Keratinocyte (primary cell): ENCODE results near the gene CELA1. TPM values are rescaled to one million over a fixed set of nuclear protein-coding genes. Genes with fewer than 3 reads are reported as not detected.

ENCODE experiments used
- DNase-seq: peaks from one replicate; pipeline ENCODE4 v3.0.0-alpha.2; 2011; ENCODE audit warnings: low read depth, missing footprints, low spot score
- FAIRE-seq: peaks from 2 replicates; lab custom pipeline; 2011; peaks lifted over from hg19 to GRCh38; lab: Jason Lieb, UNC
- H2AFZ ChIP-seq: 2 replicates; pipeline ENCODE4 v1.6.0; 2012; ENCODE audit warnings: low read length, control low read depth, inconsistent platforms; ENCODE audit not compliant: control insufficient read depth
- H3K27ac ChIP-seq: 2 replicates; pipeline ENCODE4 v1.5.1; 2011; ENCODE audit warnings: low read length; ENCODE audit not compliant: control insufficient read depth, insufficient read depth
- H3K27me3 ChIP-seq: 3 replicates; pipeline ENCODE4 v1.6.0; 2011; ENCODE audit warnings: low read length; ENCODE audit not compliant: control insufficient read depth, insufficient read depth; ENCODE audit errors: extremely low read depth
- H3K36me3 ChIP-seq, 2 experiments: 2 replicates in 1 of 2; 3 replicates in 1 of 2; pipeline ENCODE4 v1.5.1; 2011; ENCODE audit warnings: low read length in 2 of 2, mild to moderate bottlenecking in 1 of 2; ENCODE audit not compliant: control insufficient read depth in 2 of 2, insufficient read depth in 2 of 2; ENCODE audit errors: extremely low read depth in 1 of 2
- H3K4me1 ChIP-seq: 3 replicates; pipeline ENCODE4 v1.5.1; 2011; ENCODE audit warnings: low read length; ENCODE audit not compliant: control insufficient read depth, insufficient read depth; ENCODE audit errors: extremely low read depth
- H3K4me2 ChIP-seq: 3 replicates; pipeline ENCODE4 v1.6.0; 2011; ENCODE audit warnings: low read depth, low read length; ENCODE audit not compliant: control insufficient read depth, insufficient read depth; ENCODE audit errors: extremely low read depth
- H3K4me3 ChIP-seq, 3 experiments: fragments of 200-600 bp in 1 of 3; sonication (generic) in 1 of 3; 2 replicates in 2 of 3; 3 replicates in 1 of 3; pipeline ENCODE4 v1.5.1; 2011 to 2016; ENCODE audit warnings: low read length in 3 of 3, mild to moderate bottlenecking in 3 of 3, control low read depth in 2 of 3, inconsistent platforms in 1 of 3, low read depth in 1 of 3, mixed read lengths in 1 of 3, mixed run types in 1 of 3, moderate library complexity in 1 of 3; ENCODE audit not compliant: control insufficient read depth in 2 of 3, insufficient read depth in 2 of 3; ENCODE audit errors: extremely low read depth in 1 of 3
- H3K79me2 ChIP-seq: 2 replicates; pipeline ENCODE4 v1.6.0; 2012; ENCODE audit warnings: low read length; ENCODE audit not compliant: control insufficient read depth, insufficient read depth
- H3K9ac ChIP-seq: 3 replicates; pipeline ENCODE4 v1.6.0; 2011; ENCODE audit warnings: low read length; ENCODE audit not compliant: control insufficient read depth, insufficient read depth; ENCODE audit errors: extremely low read depth
- H3K9me1 ChIP-seq: 3 replicates; pipeline ENCODE4 v1.6.0; 2011; ENCODE audit warnings: low read length; ENCODE audit not compliant: control insufficient read depth, insufficient read depth; ENCODE audit errors: extremely low read depth
- H3K9me3 ChIP-seq: 2 replicates; pipeline ENCODE4 v1.5.1; 2012; ENCODE audit warnings: low read depth, low read length; ENCODE audit not compliant: control insufficient read depth
- H4K20me1 ChIP-seq: 3 replicates; pipeline ENCODE4 v1.6.0; 2011; ENCODE audit warnings: low read length; ENCODE audit not compliant: control insufficient read depth, insufficient read depth; ENCODE audit errors: extremely low read depth
- EZH2 ChIP-seq: IDR thresholded peaks from one replicate; pipeline ENCODE4 v1.6.1; 2012; ENCODE audit warnings: inconsistent platforms, mild to moderate bottlenecking, low read length, moderate library complexity
- dilution Hi-C: fragments of 300-500 bp; cut with MboI; formaldehyde crosslinking; loops from one replicate; pipeline ENCODE4 v1.7.0; 2020; ENCODE audit warnings: low sequenced_read_pairs; ENCODE audit not compliant: extremely low pct_ligation_motif_present
- polyA plus RNA-seq, 5 experiments: library from polyadenylated mRNA; depleted of rRNA in 3 of 5; stranded (reverse) in 3 of 5; stranded (forward) in 1 of 5; unstranded in 1 of 5; fragments of >200 nt; gene quantifications; 1 replicate in 1 of 5; 2 replicates in 3 of 5; 3 replicates in 1 of 5; pipeline versions ENCODE4 v1.2.1 to v1.2.3, GENCODE V29; 2011 to 2012; ENCODE audit warnings: missing spikeins in 2 of 5, low read depth in 1 of 5, low replicate concordance in 1 of 5
- TF ChIP-seq, protein P1 (sequence below), 3 experiments: IDR thresholded peaks in 1 of 3; conservative IDR thresholded peaks in 1 of 3; optimal IDR thresholded peaks in 1 of 3; 2 replicates in 2 of 3; 3 replicates in 1 of 3; pipeline versions ENCODE3 to v1.5.1; 2011; ENCODE audit warnings: low read length in 3 of 3, mild to moderate bottlenecking in 3 of 3, moderate library complexity in 2 of 3, control low read depth in 1 of 3, inconsistent platforms in 1 of 3; ENCODE audit not compliant: insufficient read depth in 2 of 3; ENCODE audit errors: extremely low read depth in 1 of 3

CELA1 gene
- polyA plus RNA-seq, 1 donor (not counting 4 experiments of a cell fraction or from before 2014, with no cell fraction given), result not detected

DNA sequence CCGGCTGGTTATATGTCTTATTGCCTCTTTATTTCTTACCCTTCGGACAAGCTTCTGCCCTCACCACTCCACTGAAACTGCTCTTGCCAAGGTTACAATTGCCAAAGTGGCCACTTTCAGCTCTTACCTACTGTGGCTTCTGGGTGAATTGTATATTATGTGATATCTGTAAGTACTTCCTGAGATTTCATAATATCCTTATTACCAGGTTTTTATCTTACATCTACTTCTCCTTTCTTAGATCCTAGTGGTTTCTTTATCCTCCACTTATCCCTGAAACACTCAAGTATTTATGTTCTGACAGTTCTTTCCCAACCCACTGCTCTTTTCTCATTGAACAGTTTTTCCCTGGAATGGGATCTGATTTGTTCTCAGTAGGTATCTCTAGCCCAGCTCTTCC lies 10.5 kb downstream of the CELA1 start:
- FAIRE-seq (no peak), DNase-seq (no peak)
- no peaks in the 10 kb centered on the region for H3K9me3 ChIP-seq
- H3K27ac ChIP-seq, result no peak overlapping the region
- H3K4me2 ChIP-seq, result no peak overlapping the region
- H4K20me1 ChIP-seq, result no peaks in the 10 kb centered on the region
- no peaks in the 10 kb centered on the region for H3K36me3 ChIP-seq
- no peaks in the 10 kb centered on the region for H3K79me2 ChIP-seq
- H3K9me1 ChIP-seq, result no peaks in the 10 kb centered on the region
- H2AFZ ChIP-seq, result no peak overlapping the region
- H3K4me3 ChIP-seq, result no peak overlapping the region
- TF ChIP-seq, protein P1, sequence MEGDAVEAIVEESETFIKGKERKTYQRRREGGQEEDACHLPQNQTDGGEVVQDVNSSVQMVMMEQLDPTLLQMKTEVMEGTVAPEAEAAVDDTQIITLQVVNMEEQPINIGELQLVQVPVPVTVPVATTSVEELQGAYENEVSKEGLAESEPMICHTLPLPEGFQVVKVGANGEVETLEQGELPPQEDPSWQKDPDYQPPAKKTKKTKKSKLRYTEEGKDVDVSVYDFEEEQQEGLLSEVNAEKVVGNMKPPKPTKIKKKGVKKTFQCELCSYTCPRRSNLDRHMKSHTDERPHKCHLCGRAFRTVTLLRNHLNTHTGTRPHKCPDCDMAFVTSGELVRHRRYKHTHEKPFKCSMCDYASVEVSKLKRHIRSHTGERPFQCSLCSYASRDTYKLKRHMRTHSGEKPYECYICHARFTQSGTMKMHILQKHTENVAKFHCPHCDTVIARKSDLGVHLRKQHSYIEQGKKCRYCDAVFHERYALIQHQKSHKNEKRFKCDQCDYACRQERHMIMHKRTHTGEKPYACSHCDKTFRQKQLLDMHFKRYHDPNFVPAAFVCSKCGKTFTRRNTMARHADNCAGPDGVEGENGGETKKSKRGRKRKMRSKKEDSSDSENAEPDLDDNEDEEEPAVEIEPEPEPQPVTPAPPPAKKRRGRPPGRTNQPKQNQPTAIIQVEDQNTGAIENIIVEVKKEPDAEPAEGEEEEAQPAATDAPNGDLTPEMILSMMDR (optimal IDR thresholded peaks at IDR 0.05 in 1 of 3, IDR thresholded peaks at IDR 0.05 in 1 of 3, conservative IDR thresholded peaks at IDR 0.05 in 1 of 3; ENCODE audit: extremely low read depth in 1 of 3, insufficient read depth in 2 of 3, low read length in 3 of 3), result no peak
- TF ChIP-seq EZH2, result no peak
- no peaks in the 10 kb centered on the region for H3K27me3 ChIP-seq
- dilution Hi-C loops, result no loop called here
- no peak overlapping the region for H3K9ac ChIP-seq
- peaks cover under 1% of the 10 kb centered on the region for H3K4me1 ChIP-seq

GRCh38 chr12:51334764-51335163 lies 11.7 kb downstream of the CELA1 start:
- DNase-seq (no peak), FAIRE-seq (no peak)
- H3K27ac ChIP-seq, result no peak overlapping the region
- H3K9me3 ChIP-seq, result no peaks in the 10 kb centered on the region
- no peaks in the 10 kb centered on the region for H3K27me3 ChIP-seq
- no peak overlapping the region for H2AFZ ChIP-seq
- no peak overlapping the region for H3K4me2 ChIP-seq
- H3K4me3 ChIP-seq, result no peak overlapping the region
- no peaks in the 10 kb centered on the region for H3K9me1 ChIP-seq
- no peaks in the 10 kb centered on the region for H4K20me1 ChIP-seq
- TF ChIP-seq EZH2, result no peak
- TF ChIP-seq, protein P1 (optimal IDR thresholded peaks at IDR 0.05 in 1 of 3, IDR thresholded peaks at IDR 0.05 in 1 of 3, conservative IDR thresholded peaks at IDR 0.05 in 1 of 3; ENCODE audit: extremely low read depth in 1 of 3, insufficient read depth in 2 of 3, low read length in 3 of 3), result no peak
- dilution Hi-C loops, result no loop called here
- no peak overlapping the region for H3K9ac ChIP-seq
- H3K36me3 ChIP-seq, result no peaks in the 10 kb centered on the region
- H3K79me2 ChIP-seq, result no peaks in the 10 kb centered on the region
- no peaks in the 10 kb centered on the region for H3K4me1 ChIP-seq
